HG02973 (cell line): ENCODE measurements around the gene CAMTA1.

Experiments used
- ATAC-seq: cut with Tn5 transposase; IDR thresholded peaks from one replicate; pipeline ENCODE4 v1.9.1; 2021; ENCODE audit warnings: moderate library complexity; ENCODE audit not compliant: unreplicated experiment

The CAMTA1 gene

DNA sequence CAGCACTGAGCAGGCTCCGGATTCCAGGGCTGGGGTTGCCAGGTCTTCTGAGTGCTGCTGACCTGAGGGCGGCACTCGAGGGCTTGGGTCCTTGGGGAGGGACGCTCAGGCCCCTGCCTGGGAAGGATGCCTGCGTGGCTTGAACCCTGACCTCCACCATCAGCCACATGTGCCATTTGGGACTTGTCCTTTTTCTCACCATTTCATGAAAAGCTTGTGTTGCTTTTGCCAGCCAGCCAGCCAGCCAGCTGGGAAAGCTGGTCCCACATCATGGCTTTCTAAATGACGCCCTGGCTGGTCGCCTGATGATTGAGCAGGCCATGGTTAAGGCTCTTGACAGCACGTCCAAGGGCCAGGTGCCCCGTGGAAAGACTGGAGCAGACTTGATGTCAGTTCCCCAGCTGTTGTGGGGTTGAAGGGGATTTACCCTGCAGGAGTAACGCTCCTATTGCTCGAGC, 168.7 kb downstream of the CAMTA1 start:
- ATAC-seq, result no peak

DNA sequence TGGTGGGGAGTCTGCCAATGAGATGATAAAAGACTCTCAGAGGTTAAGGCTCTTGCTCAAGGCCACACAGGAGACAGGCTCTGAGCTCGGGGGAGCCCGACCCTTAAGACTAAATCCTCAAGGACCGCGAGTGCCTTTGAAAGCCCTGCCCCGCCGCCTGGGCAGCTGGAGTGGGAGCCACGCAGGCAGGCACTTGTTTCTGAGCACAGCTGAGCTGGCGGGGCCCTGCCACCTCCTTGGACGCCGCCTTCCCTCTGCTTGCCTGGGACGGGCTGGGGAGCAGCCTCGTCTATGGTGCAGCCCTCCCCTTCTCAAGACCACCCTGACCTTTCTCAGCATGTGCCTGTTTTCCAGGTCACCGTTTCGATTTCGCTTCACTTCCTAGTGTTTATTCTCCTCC, 169.3 kb downstream of the CAMTA1 start:
- no peak for ATAC-seq

DNA sequence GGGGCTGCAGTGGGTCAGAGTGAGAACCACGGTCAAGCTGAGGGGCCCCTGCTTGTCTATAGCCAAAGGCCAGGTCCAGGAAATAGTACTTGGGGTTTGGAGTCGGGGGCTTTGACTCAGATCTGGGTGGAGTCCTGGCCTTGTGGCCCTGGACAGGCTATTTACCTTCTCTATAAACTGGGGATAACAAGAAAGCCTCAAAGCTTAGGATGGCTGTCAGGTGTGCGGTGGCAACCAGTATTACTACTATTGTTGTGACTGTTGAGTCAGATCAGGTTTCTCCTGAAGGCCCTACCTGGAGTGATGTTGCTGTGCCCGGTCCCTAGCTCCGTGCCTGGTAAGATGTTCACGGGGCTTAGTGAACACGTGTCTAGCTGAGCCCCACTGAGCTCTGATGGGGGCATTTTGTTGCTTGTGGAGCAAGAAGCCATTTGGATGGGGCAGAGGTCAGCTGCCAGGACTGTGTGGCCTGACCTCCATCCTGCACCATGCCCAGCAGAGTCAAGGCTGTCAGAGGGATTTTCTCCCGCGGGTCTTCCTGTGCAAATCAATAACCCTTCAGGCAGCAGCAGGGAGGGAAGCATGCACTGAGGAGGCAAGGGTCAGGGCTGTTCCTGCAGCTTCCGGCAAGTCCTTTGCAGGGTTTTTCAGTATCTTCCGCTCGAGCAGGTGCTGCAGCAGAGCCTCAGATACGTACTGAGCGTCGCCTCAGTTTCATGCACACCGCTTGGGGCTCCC, 170.3 kb downstream of the CAMTA1 start:
- ATAC-seq, result no peak

DNA sequence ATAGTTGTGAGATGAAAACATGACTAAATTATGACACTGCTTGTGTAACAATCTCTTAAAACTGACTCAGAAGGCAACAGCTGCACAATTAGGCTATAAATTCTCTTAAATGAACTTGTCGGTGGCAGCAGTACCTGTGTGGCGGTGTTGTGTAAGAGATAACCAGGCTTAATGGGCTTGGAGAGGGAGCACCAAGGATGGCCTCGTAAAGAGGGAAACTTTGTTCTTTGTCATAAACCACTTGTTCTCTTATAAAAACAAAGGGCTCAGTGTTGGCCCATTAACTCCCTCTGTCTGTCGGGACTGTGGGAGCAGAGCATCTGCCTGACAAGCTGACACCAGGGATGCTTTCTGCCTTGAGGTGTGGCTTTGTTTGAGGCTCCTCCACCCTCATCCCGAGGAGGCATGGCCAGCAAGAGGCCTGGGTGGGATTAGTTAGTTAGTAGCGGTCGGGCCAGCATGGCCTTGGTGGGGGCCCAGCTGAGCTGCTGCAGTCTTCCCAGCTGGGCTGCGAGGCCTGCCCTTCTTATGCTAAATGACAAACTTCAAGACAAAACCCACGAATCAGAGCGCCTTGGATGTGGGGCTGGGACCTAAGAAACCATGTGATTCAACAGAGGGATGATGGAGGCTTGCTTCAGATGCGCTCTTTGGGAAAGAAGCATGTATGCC, 171.4 kb downstream of the CAMTA1 start:
- no peak for ATAC-seq

DNA sequence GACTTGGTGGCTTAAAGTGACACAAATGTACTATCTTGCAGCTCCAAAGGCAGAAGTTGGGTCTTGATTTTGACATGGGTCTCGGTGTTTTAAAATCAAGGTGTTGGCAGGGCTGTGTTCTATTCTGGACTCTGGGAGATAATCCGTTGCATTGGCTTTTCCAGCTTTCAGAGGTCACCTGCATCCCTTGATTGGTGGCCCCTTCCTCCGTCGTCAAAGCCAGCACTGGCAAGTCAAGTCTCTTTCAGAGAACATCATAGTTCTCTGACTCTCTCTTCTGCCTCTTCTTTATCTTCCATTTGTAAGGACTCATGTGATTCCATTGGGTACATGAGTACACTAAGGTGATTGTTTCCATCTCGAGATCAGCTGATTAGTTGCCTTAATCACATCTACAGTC, 172.1 kb downstream of the CAMTA1 start:
- no peak for ATAC-seq

DNA sequence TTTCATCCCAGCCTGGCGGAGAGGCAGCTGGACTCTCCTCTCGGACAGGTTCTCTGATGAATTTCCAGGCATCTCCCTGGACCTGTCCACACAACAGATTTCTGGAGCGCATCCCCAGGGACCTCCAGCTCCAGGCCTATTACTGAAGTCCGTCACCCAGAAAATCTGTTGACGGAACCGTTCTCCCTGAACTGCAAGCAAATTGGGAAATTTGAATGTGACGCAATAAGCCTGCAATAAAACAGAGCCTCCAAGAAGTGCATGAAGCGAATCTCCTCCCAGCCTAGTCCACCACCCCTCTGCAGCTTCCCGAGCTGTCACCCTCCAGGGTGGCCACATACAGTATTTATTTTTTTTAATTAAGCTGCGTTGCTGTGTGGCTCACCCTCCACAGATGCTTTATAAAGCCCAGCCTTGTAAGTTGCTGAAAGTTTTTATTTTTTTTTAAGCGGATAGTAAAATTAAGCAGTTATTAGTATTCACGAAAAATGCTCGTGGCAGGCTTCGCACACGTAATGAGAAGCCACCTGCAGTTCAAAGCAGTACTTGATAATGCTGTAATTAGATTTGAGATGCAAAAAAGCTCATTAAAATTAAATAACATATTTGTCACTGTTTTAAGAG, 173.3 kb downstream of the CAMTA1 start:
- ATAC-seq, result no peak

DNA sequence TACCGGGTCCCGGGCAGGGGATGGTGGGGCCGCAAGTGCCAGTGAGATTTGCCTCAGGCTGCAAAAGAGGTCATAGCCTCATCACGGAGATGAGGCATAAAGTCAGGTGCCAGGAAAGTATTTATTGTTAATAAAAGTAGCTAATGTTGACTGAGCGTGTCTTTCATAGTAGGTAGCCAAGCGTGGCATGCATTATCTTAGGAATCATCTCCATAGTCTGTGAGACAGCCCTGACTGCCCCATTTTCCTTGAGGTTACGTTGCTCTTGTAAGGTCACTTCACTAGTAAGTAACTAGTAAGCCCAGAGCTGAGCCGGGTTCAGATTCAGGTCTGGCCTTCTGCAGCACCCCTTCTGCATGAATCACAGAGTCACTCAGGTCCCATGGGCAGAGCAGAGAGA, 174.2 kb downstream of the CAMTA1 start:
- ATAC-seq, result no peak

DNA sequence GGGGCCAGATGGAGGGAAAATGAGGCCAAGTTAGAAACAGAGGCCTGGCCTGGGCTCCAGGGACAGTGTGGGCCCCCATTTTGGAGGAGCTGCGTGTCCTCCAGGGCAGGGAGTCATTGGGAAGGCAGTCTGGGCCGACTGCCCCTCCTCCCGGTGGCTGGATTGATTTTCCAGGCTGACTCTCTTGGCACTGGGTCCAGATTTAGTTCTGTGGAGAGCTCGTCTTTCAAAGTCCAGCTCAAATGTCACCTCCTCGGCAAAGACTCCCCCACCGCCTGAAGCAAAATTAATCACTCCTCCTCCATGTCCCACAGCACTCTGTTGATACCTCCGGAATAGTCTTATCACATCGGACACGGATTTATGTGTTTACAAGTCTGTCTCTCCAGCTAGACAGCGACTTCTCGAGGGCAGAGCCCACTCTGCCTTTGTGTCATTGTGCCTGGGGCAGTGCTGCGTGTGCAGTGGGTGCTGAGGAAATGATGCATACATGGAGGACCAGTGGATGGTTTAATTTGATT, 175.1 kb downstream of the CAMTA1 start:
- ATAC-seq, result no peak

DNA sequence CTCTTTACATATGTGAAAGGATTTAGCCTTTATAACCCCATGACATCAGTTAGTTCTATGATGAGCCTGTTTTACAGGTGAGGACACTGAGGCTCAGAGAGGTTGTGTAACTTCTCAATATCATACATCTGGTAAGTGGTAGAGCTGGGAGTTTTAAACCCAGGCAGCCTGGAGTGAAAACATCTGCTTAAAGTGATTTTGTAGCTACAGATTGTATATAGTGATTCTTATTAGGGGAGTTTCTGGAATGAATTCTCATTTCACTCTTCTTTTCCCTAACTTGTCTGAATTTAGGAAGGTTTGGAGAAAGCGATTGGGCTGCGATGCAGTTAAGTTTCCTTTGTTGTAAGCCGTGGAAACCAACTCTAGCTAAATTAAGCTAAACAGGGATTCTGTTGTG, 175.6 kb downstream of the CAMTA1 start:
- ATAC-seq, result no peak

DNA sequence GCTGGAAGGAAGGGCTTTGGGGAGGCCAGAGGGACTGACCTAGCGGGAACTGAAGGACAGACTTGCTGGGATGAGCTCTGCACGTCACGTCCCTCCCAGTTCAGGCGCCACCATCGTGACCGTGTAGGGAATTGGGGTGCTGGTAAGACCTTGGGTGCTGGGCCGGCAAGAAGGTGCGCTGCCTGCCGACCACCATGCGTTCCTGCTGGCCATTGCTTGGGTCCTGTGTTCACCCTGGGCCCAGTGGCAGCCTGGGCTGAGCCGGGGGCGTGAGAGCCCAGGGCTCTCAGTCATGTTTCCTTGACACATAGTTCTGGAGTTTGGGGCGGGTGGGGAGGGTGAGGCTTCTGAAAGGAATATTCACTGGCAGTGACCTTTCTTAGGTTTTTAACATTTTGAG, 176.0 kb downstream of the CAMTA1 start:
- ATAC-seq, result no peak

DNA sequence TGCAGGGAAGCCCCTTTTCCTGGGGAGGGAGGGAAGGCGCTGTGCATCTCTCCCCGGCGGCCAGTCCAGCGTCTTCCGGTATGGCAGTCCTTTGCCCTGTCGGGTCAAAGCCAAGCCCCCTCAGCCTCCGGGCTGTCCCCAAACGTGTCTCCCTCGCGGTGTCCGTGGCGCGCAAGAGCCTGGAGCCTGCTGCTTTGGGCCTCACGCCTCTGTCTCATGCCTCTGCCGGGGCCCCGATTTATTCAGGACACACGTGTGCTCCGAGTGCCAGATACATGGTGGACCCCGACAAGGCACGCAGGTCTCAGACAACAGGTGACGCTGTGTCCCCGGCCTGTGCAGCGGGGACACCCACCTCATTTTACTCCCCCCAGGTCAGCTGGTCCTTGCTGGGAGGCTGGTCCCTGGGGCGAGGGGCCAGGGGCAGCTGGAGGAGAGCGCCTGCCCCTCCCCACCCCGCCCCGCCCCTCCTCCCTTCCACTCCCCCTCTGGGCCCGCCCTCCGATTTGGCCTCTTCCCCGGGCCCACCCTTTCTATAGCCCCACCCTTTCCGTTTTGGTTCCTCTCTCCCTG, 176.7 kb downstream of the CAMTA1 start:
- no peak for ATAC-seq

DNA sequence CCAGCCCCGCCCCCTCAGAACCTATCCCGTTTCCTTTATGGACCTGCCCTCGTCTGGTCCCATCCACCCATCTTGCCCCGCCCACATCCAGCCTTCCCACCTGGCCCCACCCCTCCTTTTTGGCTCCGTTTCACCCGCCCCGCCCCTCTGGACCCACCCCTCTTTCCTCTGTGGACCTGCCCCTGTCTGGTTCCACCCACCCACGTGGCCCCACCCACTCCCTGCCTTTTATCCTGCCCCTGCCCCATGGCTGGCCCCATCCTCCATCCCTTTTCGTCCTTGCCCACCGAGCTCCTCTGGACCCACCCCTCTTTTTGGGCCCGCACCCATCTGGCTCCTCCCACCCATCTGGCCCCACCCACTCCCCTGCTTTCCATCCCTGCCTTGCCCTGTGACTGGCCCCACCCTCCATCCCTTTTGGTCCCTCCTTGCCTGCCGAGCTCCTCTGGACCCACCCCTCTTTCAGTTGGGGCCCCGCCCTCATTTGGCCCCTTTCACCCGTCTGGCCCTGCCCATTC, 177.3 kb downstream of the CAMTA1 start:
- ATAC-seq, result no peak

DNA sequence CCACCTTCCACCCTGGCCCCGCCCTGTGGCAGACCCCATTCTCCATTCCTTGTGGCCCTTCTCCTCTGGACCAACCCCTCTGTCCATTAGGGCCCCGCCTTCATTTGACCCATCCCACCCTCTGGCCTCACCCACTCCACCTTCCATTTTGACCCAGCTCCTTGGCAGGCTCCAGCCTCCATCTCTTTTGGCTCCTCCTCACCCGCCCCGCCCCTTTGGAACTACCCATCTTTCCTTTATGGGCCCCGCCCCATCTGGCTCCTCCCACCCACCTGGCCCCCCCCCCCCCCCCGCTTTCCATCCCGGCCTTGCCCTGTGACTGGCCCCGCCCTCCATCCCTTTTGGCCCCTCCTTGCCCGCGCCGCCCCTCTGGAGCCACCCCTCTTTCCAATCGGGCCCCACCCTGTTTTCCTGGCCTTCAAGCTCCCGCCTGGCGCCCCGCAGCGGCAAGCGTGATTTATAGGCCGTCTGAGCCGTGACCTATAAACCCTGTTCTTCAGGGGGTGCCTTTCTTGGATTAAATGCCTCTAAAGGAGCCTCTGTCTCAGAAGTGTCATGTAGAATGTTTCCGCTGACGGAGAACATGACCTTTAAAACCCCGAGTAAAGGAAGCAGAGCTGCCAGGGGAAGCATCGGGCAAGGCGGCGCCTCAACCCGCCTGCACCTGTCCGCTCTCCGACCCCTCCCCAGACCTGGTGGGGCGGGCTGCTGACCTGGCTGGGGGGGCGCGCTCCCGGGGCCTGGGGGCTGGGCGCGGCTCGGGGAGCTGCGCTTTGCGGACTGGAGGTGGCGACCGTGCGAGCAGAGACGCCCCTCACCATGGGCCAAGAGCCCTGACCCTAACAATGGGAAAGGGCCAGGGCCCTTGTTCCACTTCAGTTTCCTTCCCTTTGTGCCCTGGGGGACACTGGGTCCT, 178.0 kb downstream of the CAMTA1 start:
- ATAC-seq, result no peak

DNA sequence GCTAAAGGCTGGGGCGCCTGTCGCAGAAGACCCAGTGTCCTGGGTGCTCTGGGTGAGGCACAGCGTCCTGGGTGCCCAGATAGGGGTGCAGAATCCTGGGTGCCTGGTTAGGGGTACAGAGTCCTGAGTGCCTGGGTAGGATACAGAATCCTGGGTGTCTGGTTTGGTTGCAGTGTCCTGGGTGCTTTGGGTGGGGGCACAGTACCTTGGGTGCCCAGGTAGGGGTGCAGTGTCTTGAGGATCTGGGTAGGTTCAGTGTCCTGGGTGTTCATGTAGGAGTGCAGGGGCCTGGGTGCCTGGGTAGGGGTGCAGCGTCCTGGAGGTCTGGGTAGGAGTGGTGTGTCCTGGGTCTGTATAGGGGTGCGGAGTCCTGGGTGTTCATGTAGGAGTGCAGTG, 178.7 kb downstream of the CAMTA1 start:
- no peak for ATAC-seq

DNA sequence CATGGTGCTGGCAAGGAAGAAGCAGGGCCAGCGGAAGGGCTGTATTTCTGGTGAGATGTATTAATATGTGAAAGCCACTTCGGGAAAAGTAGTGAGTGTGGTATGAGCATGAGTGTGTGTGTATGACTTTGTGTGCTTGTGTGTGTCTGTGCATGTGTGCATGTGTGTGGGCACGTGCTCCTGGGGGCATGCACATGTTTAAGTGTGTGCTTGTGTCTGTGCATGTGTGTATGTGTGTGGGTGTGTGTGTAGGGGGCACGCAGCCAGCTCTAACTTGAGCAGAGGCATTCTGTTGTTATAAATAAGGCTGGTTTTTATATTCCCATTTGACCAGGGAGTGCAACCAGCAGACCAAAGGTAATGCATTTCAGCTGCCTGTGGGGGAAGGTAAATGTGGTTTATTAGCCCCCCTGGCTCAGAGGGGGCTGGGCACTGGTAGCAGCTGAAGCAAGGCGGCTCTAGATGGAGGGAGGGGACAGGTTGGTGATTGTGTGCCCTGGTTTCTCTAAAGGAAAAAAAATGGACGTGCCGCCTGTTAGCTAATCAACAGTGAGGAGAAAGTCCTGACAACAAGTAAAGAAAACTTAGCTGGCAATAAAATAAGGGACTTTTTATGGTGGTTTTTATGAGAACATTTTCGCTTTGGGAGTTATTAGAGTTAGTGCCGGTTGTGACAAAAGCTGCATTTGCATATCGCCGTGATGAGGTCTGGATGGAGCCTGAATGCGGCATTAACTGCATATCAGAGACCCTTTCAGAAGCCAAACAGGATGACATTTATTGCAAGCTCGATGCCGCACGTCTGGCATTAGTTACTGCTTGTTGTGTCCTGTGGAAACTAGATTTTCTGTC, 180.1 kb downstream of the CAMTA1 start:
- ATAC-seq, result no peak

DNA sequence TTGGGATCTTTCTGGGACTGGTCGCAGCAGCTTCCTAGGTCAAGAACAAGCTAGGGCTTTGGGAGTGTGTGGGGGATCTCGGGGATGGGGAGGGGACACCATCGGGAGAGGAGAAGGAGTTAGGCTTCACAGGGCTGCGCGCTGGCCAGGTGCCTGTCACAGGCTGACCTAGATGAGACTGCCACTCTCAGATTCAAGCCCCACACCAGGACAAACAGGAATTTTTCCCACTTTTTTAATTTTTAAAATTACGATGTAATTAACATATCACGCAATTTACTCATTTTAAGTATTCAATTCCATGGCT, 180.6 kb downstream of the CAMTA1 start:
- no peak for ATAC-seq

DNA sequence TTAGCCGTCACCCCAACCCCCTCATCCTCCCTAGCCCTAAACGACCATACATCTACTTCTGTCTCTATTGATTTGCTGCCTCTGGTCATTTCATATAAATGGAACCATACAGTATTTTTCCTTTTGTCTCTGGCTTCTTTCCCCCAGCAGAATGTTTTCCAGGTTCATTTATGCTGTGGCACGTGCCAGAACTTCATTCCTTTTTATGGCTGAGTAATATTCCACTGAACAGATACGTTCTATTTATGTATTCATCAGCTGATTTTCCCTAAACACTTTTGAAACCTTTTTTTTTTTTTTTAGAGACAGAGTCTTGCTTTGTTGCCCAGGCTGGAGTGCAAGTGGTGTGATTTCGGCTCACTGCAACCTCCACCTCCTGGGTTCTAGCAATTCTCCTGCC, 181.1 kb downstream of the CAMTA1 start:
- ATAC-seq, result no peak

DNA sequence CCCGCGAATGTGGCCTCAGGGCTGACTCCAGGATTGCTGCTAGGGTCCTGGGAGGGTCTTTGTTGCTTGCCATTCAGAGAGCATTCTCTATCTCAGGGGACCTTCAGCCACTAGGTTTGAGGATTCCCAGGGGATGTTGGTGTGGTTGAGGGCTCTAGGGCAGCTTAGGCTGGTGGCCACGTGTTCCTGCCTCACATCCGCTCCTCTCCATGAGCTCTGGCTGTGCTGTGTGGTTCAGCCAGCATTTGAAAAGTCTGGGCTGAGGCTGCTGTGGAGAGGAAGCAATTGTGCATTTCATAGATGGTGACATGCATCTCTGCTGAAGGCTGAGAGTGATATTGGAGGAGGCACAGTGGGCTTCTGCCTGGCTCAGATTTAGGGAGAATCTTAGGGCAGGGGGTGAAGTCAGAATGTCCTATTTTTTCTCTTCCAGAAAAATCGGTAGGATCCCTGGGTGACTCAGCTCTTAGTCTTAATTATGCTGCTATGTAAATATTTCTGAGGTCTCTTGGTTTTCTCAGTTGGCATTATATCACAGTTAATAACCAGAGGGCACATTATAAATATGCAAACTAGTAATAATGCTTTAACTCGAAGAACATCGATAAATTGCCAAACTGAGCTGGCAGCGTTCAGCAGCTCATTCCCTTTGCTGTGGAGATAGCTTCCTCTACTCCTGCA, 182.3 kb downstream of the CAMTA1 start:
- no peak for ATAC-seq

DNA sequence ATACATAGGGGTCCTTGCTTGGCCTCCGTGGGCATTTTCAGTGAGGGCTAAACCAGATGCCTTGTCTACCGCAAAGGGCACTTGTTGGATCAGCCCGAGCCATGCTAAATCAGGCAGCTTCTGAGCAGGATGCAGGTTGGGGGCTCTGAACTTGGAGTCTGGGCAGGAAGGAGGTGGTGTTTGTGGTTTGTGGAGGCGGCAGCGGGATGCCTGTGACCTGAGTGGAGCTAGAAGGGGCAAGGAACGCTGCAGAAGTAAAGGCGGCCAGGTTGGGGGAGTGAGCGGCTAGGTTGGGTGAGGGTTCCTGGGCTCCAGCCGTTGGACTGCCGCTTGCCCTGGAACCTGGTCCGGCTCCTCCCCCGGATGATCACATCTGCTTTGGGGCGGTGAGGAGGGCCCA, 183.9 kb downstream of the CAMTA1 start:
- no peak for ATAC-seq
